Esophagus squamous epithelium (tissue), 4 donors: ENCODE measurements around the gene SUPV3L1.

Experiments used
- POLR2A ChIP-seq, 4 donors: fragments of 450-650 bp; IDR thresholded peaks; one replicate each; pipeline ENCODE4 v1.6.1; 2017; ENCODE audit warnings: antibody characterized with exemption in 4 of 4, mild to moderate bottlenecking in 4 of 4, moderate library complexity in 3 of 4
- TF ChIP-seq, protein P1 (sequence below), 6 experiments: fragments of 450-650 bp in 4 of 6; fragments of 200-600 bp in 2 of 6; sonication (generic) in 2 of 6; IDR thresholded peaks; one replicate each; pipeline ENCODE4 v1.5.1; 2016 to 2019; ENCODE audit warnings: antibody characterized with exemption in 6 of 6, mild to moderate bottlenecking in 4 of 6, moderate library complexity in 4 of 6

DNA sequence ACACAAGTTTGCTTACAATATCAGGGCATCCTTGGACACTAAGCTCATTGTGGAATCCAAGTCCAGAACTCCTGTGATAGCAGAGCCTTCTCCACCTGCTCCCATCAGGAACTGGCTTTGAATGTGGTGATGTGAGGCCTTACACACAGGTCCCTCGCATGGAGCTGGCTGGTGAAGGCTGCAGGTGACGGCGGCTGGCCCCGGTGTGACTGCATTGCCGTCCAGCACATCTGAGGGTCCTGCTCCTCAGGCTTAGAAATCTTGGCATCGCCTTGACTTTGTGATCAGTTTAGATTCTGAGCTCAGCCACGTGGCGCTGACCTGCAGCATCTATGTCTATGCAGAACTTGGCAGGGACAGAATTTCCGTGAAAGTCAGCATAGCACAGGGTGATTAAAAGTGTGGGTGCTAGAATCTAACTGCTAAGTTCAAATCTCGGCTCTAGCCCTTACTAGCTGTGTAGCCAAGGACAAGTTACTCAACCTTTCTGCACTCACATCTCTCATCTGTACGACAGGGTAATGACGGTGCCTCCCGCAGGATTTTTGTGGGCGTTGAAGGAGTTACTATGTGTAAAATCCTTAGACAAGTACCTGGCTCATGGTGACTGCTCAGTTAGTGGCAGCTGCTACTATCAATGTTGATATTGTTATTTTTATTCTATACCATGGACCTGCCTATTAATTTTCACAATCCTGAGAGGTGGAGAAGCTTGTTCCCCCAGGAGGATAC is 66.7 kb downstream of the SUPV3L1 start:
- no peak for TF ChIP-seq POLR2A (IDR thresholded peaks at IDR 0.05)
- TF ChIP-seq, protein P1, sequence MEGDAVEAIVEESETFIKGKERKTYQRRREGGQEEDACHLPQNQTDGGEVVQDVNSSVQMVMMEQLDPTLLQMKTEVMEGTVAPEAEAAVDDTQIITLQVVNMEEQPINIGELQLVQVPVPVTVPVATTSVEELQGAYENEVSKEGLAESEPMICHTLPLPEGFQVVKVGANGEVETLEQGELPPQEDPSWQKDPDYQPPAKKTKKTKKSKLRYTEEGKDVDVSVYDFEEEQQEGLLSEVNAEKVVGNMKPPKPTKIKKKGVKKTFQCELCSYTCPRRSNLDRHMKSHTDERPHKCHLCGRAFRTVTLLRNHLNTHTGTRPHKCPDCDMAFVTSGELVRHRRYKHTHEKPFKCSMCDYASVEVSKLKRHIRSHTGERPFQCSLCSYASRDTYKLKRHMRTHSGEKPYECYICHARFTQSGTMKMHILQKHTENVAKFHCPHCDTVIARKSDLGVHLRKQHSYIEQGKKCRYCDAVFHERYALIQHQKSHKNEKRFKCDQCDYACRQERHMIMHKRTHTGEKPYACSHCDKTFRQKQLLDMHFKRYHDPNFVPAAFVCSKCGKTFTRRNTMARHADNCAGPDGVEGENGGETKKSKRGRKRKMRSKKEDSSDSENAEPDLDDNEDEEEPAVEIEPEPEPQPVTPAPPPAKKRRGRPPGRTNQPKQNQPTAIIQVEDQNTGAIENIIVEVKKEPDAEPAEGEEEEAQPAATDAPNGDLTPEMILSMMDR (IDR thresholded peaks at IDR 0.05), result no peak
